Urothelium cell line (cell line): ENCODE results near the gene CUL5.
A peak's percentile ranks its signal among the peaks of the same experiment; 100 is the strongest.

Experiments used
- DNase-seq: peaks from one replicate; pipeline ENCODE4 v3.0.0; 2011; ENCODE audit warnings: low spot score, mixed read lengths
- FAIRE-seq: peaks from 2 replicates; lab custom pipeline; 2011; peaks lifted over from hg19 to GRCh38; lab: Jason Lieb, UNC

Gene CUL5

GRCh38 chr11:108008656-108009496, at the start of gene CUL5:
Gene CUL5 (plus strand): TSS chr11:108008898. CDS start chr11:108009349, 451 bp downstream.
- DNase-seq (peak; percentile 96), FAIRE-seq (peak; percentile 91)

GRCh38 chr11:107961480-107961879, 47.2 kb upstream of the CUL5 start:
- no peak for FAIRE-seq

DNA sequence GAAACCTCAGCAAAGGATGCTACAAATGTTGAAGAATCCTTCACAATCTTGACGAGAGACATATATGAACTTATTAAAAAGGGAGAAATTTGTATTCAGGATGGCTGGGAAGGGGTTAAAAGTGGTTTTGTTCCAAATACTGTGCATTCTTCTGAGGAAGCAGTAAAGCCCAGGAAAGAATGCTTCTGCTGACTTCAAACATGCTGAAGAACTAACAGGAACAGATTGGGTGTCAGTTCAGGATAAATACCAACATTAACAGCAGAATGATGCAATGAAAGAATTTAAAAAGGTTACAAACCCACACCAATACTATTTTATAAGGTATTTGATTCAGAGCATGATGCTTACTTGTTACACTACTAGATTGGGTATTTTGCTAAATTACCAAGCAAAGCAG, 46.5 kb upstream of the CUL5 start:
- DNase-seq: no peak
- FAIRE-seq: no peak

More at GRCh38 chr11:107961480-107961879, 47.2 kb upstream of the CUL5 start:
- DNase-seq: no peak

GRCh38 chr11:107963091-107963490, 45.6 kb upstream of the CUL5 start:
- DNase-seq: no peak

DNA sequence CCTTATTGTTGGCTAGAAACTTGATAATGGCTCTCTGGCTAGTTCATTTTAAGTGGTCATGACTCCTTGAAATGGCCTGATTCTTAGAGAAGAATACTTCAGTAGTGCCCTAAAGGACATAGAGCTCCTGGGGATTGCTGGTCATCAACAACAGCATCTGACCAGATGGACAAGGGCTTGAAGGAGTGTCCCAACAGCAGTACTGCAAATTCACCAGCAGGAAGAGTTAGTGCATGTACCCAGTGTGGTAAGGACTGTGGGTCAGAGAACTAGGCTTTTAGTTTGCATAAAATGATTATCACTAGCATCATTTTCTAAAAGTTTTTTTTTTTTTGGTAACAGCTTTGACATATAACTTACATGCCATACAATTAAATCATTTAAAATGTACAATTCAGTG, 39.5 kb upstream of the CUL5 start:
- DNase-seq: no peak
- no peak for FAIRE-seq

More at GRCh38 chr11:107963091-107963490, 45.6 kb upstream of the CUL5 start:
- FAIRE-seq: no peak

DNA sequence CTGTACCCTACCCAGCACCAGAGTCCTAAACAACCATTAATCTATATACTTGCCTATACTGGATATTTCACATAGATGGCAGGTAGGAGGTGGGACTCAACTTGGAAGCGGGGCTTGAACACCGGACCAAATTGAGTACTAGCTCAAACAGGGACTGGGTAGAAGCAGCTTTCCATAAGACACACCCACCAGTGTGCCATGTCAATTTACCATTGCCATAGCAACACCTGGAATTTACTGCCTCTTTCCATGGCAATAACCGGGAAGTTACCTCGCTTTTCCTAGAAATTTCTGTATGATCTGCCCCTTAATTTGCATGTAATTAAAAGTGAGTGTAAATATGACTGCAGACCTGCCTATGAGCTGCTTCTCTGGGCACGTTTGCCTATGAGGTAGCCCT, 38.6 kb upstream of the CUL5 start:
- DNase-seq (no peak), FAIRE-seq (no peak)

DNA sequence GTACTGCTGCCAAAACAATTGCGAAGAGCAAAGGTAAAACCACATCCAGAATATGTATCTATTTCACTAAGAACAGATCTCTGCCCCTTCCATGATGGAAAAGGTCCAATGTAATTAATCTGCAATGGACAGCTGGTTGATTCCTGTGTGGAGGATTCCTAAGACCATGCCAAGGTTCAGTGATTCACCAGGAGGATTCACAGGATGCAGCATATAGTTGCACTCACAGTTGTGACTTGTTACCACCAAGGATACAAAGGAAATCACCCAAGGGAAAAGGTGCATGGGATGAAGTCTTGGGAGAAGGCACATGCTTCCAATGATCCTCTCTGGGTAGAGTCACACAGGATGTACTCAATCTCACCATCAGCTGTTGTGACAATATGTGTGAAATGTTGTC, 35.1 kb upstream of the CUL5 start:
- DNase-seq (no peak), FAIRE-seq (no peak)

GRCh38 chr11:107988397-107989158, 20.1 kb upstream of the CUL5 start:
- no peak for DNase-seq
- FAIRE-seq: no peak

GRCh38 chr11:107991868-107992414, 16.8 kb upstream of the CUL5 start:
- DNase-seq: no peak
- FAIRE-seq: no peak

- DNase-seq (no peak), FAIRE-seq (no peak)
These were observed 12.5 kb upstream of the CUL5 start for GRCh38 chr11:107996006-107996776.

GRCh38 chr11:107998761-107999160, 9.9 kb upstream of the CUL5 start:
- FAIRE-seq: no peak

GRCh38 chr11:107999759-108000455, 8.8 kb upstream of the CUL5 start:
- FAIRE-seq: no peak
- peak; percentile 68 for DNase-seq

More at GRCh38 chr11:107998761-107999160, 9.9 kb upstream of the CUL5 start:
- DNase-seq: no peak

DNA sequence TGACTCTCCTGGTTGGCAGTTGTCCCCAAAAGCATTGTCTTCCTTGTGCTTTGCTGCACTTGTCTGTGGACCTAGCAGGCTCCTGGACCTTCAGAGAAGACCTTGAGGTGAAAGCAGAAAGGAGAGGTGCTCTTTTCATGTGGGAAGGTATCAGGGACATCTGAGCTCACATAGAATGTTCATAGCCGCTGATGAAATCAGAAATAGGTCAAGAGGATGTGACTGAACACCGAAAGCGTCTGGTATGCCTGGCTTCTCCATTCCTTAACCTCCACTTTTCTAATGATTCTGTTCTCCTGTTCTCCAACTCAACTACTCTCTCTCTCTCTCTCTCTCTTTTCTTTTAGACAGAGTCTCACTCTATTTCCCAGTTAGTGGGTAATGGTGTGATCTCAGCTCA, 6.2 kb upstream of the CUL5 start:
- no peak for FAIRE-seq

GRCh38 chr11:108003623-108004022, 5.1 kb upstream of the CUL5 start:
- DNase-seq (no peak), FAIRE-seq (no peak)

More for the DNA sequence above, 6.2 kb upstream of the CUL5 start:
- no peak for DNase-seq

DNA sequence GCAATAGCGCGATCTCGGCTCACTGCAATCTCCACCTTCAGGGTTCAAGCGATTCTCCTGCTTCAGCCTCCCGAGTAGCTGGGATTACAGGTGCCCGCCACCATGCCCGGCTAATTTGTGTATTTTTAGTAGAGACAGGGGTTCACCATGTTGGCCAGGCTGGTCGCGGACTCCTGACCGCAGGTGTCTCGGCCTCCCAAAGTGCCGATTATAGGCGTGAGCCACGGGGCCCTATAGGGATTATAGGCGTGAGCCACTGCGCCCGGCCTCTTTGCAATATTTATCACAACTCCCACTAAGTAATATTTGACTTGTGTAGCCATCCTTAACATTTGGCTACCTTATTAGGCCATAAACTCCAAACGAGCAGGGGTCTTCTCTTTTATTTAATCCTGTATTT, 879 bp upstream of the CUL5 start:
- FAIRE-seq: no peak

GRCh38 chr11:108009497-108010370, 1.0 kb downstream of the CUL5 start:
- FAIRE-seq (no peak), DNase-seq (no peak)

More for the DNA sequence above, 879 bp upstream of the CUL5 start:
- no peak for DNase-seq

GRCh38 chr11:108012139-108012725, 3.5 kb downstream of the CUL5 start:
- FAIRE-seq (no peak), DNase-seq (no peak)

DNA sequence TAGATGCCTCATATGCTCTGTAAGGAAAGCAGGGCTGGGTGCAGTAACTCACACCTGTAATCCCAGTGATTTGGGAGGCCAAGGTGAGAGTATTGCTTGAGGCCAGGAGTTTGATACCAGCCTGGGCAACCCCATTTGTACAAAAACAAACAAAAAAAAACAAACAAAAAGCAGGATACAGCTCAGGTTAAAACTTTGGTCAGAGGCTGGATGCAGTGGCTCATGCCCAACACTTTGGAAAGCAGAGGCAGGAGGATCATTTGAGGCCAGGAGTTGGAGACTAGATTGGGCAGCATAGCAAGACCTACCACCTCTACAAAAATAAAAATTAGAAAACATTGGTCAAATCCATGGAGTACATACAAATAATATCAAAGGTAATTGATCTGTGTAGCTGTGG, 7.9 kb downstream of the CUL5 start:
- FAIRE-seq (no peak), DNase-seq (no peak)

DNA sequence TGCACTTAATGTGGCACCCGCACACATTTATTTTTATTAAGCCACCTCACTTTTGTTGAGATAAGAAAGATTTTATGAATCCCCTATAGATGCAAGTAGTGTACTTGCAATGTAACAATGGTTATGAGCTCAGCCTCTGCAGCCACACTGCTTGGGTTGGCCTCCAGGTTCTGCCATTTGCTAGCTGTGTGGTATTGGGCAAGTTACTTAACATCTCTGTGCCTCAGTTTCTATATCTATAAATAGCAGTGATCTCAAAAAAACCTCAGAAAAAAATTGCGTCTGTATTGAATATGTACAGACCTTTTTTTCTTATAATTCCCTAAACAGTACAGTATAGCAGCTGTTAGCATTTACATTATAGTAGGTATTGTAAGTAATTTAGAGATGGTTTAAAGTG, 10.0 kb downstream of the CUL5 start:
- no peak for DNase-seq
- FAIRE-seq: no peak
